ENCODE data around the gene PLEKHN1. TPM values are rescaled to one million over a fixed set of nuclear protein-coding genes. Genes with fewer than 3 reads are reported as not detected.
A peak's percentile ranks its signal among the peaks of the same experiment; 100 is the strongest.

Gene PLEKHN1
- total RNA-seq, 1 donor from 2014 or later, result not detected

DNA sequence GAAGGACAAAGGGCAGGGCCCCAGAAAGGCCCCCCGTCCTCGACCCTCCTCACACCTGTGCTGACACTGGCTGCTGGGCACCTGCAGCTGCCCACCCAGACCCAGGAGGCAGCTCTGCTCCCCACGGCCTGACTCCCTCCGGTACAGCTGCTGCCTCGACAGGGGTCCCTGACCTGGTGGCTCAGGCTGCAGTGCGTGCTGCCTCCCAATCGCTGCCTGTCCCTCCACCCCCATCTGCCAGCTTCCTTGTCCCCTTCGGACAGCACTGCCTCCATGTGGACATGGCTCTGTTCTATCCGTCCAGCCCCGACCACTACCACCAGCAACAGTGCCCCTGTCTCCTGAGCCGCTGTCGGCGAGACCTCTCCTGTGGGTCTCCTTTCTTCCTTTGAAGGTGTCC lies 11.4 kb upstream of the PLEKHN1 start:
- intact Hi-C loops (cut with micrococcal nuclease), result no loop called here
- ATAC-seq, result no peak

DNA sequence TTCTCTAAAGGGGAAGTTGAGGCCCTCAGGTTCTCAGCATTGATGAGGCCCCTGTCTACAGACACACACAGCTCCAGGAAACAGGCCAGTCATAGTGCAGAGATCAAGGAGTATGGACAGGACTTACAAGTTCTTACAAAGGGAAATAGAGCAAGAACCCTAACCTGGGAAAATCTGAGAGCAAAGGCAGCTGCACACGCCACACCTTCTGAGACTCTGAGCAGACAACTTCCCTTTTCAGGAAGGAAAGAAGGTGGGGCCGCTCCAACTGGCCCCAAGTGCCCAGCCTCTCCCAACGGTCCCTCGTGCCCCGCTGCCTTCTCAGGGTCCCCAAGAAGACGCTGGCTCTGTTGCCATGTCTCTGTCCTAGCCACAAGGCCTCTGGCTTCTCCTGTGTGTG lies 10.8 kb upstream of the PLEKHN1 start:
- intact Hi-C loops (cut with micrococcal nuclease), result no loop called here

More for the DNA sequence above, 11.4 kb upstream of the PLEKHN1 start:
- DNase-seq, result no peak

DNA sequence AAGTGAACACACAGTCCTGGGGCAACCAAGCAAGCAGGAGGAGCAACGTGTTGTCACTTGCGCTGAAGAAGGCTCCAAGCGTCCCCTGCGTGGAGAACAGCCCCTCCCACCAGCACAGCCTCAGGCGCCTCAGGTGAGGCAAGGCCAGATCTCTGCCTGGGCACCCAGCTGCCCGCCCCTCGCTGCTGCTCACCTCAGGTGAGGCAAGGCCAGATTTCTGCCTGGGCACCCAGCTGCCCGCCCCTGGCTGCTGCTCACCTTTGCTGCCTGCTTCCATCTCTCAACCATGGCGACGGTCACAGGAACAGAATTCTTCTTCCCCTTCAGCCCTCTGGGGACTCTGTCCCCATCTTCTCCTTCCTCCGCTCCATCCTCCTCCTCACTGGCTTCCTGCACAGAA lies 9.6 kb upstream of the PLEKHN1 start:
- intact Hi-C loops (cut with micrococcal nuclease), result no loop called here
- ATAC-seq (no peak), DNase-seq (no peak)

More for the DNA sequence above, 10.8 kb upstream of the PLEKHN1 start:
- DNase-seq (no peak), ATAC-seq (no peak)

DNA sequence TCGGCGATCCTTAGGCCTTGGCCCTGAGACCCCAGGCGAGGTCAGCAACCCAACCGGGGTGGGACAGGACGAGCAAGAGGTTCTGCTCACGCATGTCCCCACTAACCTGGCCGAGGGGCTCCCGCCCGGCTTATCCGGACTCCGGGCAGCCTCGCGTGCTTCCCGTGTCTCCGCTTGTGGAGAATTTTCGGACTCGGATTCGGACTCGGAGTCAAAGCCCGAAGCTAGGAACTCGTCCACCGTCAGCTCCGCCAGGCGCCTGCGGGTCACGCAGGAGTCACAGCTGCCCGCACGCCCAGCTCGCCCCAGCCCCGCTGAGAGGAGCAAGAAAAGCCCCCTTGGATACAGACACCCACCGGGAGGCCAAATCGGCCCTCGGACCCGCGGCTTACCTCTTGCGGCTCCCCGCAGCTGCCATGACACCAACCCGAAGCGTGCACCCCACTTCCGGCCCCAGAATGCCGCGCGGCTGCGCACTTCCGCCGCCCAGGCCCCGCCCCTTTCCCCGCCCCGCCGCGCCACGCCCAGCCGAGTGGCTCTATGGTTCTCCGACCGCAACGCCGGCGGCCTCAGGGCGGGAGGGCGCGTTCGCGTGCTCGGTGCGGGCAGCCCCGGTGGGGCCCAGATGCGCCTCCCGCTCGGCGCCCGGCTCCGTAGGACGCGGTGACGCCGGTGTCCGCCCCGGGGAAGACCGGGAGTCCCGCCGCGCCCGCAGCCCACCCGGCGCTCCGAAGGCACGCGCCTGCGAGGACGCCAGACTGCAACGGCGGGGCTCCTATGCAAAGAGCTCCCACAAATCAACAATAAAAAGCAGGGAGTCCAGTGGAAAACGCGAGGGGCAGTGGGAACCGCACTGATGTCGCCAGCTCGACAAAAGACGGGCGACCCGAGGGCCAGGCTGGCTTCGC lies 7.2 kb upstream of the PLEKHN1 start, which contains the start of gene NOC2L:
Gene NOC2L (minus strand): TSS at position 434 of the 908 bp plus-strand sequence. CDS start 16 bp downstream, at position 418.
- DNase-seq (peak; percentile 96), ATAC-seq (peak; percentile 94)
- intact Hi-C loops (cut with micrococcal nuclease), result no loop called here

DNA sequence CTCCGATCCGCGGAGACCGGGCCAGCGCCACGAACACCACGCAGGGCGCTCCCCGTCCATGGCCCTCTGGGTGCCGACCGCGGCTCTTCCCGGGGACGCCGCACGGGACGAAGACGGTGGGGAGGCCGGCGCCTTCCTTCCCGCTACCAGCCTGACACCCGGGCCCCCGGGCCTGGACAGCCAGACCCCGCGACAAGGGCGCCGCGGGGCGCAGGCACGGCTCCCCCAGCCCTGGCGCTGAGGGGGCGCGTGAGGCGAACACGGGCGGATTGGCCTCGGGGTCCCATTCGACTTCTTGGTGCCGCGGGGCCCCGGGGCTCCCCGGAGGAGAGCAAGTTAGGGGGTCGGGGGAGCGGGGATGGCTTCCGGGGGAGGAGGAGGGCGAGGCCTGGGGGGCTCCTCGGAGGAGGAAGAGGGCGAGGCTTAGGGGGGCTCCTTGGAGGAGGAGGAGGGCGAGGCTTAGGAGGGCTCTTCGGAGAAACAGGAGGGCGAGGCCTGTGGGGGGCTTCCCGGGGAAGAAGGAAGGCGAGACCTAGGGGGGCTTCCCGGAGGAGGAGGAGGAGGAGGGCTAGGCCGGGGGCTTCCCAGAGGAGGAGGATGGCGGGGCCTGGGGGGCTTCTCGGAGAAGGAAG lies 6.4 kb upstream of the PLEKHN1 start:
- intact Hi-C loops (cut with micrococcal nuclease), result no loop called here
- no peak for DNase-seq
- peak; percentile 15 for ATAC-seq

DNA sequence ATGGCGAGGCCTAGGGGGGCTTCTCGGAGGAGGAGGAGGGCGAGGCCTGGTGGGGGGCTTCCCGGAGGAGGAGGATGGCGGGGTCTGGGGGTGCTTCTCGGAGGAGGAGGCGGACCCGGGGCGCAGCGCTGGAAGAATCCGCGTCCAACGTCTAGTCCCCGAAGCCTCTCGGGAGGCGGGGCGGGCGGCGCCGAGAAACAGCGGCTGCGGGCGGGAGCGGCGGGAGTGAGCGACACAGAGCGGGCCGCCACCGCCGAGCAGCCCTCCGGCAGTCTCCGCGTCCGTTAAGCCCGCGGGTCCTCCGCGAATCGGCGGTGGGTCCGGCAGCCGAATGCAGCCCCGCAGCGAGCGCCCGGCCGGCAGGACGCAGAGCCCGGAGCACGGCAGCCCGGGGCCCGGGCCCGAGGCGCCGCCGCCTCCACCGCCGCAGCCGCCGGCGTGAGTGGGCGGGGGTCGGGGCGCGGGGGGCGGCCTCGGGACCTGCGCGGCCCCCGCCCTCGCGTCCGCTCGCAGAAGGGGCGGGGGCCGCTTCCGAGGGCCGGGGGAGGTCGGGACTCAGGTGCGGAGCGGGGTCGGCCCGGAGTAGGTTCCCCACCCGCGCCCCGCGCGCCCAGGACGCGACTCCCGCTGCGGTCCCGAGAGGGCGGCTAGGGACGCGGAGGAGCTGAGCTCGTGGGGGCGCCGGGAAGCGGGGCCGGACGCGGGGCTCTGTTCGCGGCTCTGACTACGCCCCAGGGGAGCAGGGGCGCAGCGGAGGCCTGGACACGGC lies 5.7 kb upstream of the PLEKHN1 start, which contains the start of gene KLHL17:
Gene KLHL17 (plus strand): TSS at position 222 of the 769 bp plus-strand sequence. CDS start 110 bp downstream, at position 332.
- intact Hi-C loops (cut with micrococcal nuclease), result no loop called here
- DNase-seq (peak; percentile 89), ATAC-seq (peak; percentile 70)

DNA sequence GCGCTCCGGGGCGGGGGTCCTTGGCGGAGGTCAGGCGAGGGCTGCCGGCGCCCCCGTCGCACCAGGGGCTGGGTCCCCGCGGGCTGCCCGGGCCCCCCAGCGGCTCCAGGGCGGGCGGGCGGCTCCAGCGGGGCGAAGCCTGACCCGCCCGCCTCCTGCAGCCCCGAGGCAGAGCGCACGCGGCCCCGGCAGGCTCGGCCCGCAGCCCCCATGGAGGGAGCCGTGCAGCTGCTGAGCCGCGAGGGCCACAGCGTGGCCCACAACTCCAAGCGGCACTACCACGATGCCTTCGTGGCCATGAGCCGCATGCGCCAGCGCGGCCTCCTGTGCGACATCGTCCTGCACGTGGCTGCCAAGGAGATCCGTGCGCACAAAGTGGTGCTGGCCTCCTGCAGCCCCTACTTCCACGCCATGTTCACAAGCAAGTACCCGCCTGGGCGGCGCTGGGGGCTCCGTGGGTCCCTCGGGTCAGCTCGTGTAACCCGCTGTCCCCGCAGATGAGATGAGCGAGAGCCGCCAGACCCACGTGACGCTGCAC lies 5.1 kb upstream of the PLEKHN1 start:
- intact Hi-C loops (cut with micrococcal nuclease), result no loop called here
- ATAC-seq (no peak), DNase-seq (no peak)

DNA sequence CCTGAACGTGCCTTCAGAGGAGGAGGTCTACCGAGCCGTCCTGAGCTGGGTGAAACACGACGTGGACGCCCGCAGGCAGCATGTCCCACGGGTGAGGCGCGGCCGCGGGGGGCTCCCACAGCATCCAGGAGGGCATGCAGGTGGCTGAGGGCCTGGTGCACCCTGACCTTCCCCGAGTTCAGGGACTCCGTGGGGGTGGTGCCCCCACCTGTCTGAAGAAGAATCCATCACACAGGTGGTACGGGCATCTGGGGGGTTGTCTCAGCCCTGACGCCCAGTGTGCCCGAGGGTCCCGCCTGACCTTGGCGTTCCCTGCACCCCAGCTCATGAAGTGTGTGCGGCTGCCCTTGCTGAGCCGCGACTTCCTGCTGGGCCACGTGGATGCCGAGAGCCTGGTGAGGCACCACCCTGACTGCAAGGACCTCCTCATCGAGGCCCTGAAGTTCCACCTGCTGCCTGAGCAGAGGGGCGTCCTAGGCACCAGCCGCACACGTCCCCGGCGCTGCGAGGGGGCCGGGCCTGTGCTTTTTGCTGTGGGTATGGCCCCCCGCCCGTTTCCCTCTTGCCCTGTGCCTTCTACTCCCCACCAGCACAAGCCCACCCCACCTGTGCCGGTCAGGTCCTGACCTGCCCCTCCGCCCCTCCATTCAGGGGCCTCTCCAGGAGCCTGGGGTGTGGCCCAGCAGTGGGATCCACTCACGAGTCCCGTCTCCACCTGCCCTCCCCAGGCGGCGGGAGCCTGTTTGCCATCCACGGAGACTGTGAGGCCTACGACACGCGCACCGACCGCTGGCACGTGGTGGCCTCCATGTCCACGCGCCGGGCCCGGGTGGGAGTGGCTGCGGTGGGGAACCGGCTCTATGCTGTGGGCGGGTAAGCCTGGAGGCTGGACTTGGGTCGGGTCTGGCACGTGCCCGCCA lies 3.6 kb upstream of the PLEKHN1 start:
- intact Hi-C loops (cut with micrococcal nuclease), result no loop called here
- ATAC-seq (no peak), DNase-seq (no peak)

DNA sequence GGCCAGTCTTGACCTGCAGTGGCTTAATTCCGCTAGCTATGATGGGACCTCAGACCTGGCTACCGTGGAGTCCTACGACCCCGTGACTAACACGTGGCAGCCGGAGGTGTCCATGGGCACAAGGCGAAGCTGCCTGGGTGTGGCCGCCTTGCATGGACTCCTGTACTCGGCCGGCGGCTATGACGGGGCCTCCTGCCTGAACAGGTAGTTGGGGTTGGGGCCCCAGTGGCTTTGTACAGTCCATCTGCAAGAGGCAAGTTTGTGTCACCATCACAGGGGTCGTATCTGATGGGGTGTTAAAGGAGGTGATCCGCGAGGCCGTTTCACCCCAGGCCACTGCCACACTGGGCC lies 3.0 kb upstream of the PLEKHN1 start:
- ATAC-seq, result no peak
- intact Hi-C loops (cut with micrococcal nuclease), result no loop called here
- no peak for DNase-seq

DNA sequence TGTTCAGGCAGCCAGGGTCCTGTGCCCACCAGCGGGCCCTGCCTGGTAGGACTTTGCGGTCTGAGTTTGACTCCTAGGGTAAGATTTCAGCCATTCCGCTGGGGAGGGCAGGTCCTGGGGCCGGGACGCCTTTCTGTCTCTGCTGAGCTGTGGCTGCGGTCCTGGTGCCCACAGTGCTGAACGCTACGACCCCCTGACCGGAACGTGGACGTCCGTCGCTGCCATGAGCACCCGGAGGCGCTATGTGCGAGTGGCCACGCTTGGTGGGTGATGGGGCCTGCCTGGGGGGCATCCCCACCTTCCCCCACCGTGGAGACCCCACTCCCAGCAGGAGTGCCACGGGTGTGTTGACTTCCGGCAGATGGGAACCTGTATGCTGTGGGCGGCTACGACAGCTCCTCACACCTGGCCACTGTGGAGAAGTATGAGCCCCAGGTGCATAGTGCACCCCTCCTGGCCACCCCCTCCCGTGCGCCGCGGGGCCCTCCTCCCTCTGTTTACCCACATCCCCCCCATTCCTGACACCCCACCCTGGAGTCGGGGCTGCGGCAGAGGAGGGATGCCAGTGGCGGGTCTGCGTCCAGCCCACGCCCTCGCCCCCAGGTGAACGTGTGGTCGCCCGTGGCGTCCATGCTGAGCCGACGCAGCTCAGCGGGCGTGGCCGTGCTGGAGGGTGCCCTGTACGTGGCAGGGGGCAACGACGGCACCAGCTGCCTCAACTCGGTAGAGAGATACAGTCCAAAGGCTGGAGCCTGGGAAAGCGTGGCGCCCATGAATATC lies 2.3 kb upstream of the PLEKHN1 start:
- ATAC-seq, result no peak
- no peak for DNase-seq
- intact Hi-C loops (cut with micrococcal nuclease), result no loop called here

DNA sequence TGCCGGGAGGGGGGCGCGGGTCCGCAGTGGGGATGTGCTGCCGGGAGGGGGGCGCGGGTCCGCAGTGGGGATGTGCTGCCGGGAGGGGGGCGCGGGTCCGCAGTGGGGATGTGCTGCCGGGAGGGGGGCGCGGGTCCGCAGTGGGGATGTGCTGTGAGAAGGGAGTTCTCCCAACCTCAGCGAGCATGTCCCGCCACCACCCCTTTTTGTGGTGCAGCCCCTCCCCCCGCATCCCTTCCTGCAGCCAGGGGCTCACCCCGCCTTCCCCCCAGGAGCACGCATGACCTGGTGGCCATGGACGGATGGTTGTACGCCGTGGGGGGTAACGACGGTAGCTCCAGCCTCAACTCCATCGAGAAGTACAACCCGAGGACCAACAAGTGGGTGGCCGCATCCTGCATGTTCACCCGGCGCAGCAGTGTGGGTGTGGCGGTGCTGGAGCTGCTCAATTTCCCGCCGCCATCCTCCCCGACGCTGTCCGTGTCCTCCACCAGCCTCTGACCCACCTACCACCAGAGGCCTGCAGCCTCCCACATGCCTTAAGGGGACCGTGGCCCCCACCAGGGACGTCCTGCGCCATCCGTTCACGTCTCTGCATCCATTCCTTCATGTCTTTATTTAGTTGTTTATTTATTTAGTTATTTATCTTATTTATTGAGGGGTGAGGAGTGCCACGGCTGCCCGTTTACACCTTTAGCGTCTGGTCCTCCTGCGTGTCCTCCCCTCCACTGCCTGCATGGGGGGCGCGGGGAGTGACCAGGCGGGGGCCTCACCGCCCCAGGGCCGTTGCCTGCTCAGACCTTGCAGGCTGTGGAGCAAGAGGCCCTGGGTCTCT lies 1.4 kb upstream of the PLEKHN1 start:
- DNase-seq, result peak; percentile 31
- ATAC-seq, result no peak
- intact Hi-C loops (cut with micrococcal nuclease), result no loop called here

DNA sequence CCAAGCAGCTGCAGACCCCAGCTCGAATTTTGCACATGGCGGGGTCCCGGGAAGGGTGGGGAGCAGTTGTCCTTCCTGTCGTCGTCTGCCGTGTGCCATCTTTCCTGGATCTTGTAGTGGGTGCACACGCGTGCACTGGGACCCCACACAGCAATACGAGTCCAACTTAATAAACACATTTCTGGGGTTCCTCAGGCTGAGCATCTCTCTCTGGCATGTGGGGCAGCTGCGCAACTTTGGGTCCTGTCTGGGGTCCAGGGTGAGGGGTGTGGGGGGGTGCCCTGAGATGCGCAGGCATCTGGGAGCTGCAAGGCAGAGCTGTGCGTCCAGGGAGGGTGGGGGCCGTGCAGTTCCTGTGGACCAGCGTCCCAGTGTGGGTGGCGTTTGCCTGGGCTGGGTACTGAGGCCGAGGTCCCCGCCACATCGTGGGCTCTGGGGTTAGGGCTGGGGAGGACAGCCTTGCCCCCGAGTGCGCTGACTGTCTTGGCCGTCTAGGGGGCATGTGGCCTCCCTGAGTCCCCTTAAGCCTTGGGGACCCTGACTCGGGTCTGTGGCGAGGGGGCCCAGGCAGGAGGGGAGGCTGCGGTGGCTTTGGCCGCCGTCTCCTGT lies 652 bp upstream of the PLEKHN1 start:
- peak; percentile 37 for DNase-seq
- intact Hi-C loops (cut with micrococcal nuclease), result no loop called here
- no peak for ATAC-seq

DNA sequence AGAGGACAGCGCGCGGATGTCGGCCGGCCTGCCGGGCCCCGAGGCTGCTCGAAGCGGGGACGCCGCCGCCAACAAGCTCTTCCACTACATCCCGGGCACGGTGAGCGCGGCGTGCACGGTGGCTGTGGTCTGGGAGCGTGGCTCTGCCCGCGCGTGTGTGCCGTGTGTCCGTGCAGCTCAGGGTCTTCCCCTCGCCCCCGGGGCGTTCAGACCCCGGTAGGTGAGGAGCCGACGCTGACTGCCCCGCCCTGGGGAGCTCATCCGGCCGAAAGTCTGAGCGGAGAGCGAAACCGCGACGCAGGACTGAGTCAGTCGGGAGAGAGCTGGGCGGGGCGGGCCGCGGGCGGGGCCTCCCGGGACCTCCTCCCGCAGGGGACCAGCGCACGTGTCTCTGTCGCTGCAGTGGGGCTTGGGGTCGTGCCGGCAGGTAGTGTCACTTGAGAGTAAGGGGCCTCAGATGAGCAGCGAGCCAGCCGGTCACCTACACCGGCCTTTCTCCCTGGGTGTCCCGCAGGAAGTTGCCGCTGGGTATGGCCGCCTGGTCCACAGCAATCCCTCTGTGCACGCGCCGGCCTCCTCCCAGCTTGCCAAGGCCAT lies 520 bp downstream of the PLEKHN1 start:
- peak; percentile 69 for ATAC-seq

DNA sequence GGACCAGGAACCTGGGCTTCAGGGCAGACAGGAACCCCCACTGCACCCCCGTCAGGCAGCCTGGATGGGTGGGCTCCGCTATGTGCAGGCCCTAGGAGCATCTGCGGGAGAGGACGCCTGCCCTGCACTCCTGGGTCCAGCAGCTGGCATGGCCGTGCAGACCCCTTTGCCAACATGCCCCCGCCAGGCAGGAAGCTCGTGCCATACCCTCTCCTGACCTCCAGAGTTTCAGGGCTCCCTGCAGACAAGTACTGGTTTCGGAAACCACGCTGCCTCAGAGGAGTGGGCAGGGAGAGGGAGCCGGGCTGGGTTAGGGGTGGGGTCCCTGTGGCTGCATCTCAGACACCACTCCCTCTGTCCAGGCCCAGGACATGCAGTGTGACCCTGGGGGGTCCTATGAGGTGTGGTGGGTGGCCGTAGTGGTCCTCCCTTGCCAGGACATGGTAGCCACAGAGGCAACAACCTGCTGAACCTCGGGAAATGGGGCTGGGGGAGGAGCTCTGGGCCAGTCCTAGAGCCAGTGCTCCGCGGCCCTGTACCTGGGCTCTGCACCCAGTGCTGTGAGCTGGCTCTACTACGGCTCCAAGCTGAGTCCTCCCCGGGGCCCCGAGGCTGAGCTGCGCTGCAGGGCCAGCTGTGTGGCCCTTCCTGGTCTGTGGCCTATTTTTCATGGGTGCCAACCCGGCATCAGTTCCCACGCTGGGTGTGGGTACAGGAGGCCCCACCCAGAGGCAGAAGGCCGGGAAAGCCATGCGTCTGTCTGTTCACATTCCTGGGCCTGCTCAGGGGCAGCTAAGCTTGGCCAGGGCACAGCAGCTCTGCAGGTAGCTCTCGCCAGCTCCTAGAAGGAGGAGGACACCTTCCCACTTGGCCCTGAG lies 1.4 kb downstream of the PLEKHN1 start:
- no peak for ATAC-seq
- intact Hi-C loops (cut with micrococcal nuclease), result no loop called here
- DNase-seq, result no peak

More for the DNA sequence above, 520 bp downstream of the PLEKHN1 start:
- intact Hi-C loops (cut with micrococcal nuclease), result no loop called here
- DNase-seq, result peak; percentile 82

DNA sequence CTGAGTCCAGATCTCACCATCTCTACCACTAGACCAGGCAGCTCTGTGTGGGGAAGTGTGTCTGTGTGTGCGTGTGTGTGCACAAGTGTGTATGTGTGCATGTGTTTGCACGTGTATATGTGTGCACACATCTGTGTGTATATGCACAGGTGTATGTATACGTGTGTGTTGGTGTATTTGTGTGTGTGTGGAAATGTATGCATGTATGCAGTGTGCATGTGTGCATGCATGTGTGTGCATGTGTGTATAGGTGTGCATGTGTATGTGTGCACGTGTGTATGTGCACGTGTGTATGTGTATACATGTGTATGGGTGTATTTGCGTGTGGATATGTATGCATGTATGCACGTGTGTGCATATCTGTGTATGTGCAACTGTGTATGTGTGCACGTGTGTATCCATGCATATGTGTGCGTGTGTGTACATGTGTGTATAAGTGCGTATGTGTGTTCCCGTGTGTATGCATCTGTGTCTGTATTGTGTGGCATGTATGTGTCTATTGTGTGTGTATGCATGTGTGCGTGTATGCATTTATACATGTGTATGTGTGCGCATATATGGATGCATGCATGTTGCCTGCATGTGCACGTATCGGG lies 3.1 kb downstream of the PLEKHN1 start:
- intact Hi-C loops (cut with micrococcal nuclease), result no loop called here
- no peak for ATAC-seq
- no peak for DNase-seq
